HL-60 (cell line): ENCODE data around the gene SHB.

Experiments
- DNase-seq, 2 experiments: peaks; one replicate each; pipeline ENCODE4 v3.0.0-alpha.2; 2010 to 2020; ENCODE audit warnings: low read depth in 1 of 2, low spot score in 1 of 2
- H3K27ac ChIP-seq: fragments of 250-450 bp; sonication (Bioruptor Pico); replicated peaks from 2 replicates; pipeline ENCODE4 v1.5.1; 2020; ENCODE audit warnings: mild to moderate bottlenecking, moderate library complexity
- H3K27me3 ChIP-seq: fragments of 250-450 bp; sonication (Bioruptor Pico); 2 replicates; pipeline ENCODE4 v1.5.1; 2021; ENCODE audit warnings: mild to moderate bottlenecking, moderate library complexity; ENCODE audit not compliant: insufficient read depth, poor library complexity, severe bottlenecking
- H3K4me3 ChIP-seq: replicated peaks from 2 replicates; pipeline ENCODE4 v1.5.1; 2011; ENCODE audit warnings: mild to moderate bottlenecking, control low read depth, low read length; ENCODE audit not compliant: insufficient read depth
- GABPA ChIP-seq: IDR thresholded peaks from 2 replicates; pipeline ENCODE4 v1.6.1; 2012; ENCODE audit warnings: low read depth
- POLR2AphosphoS5 ChIP-seq: IDR thresholded peaks from 2 replicates; pipeline ENCODE4 v1.6.1; 2012; ENCODE audit warnings: low read depth
- SPI1 ChIP-seq: IDR thresholded peaks from 2 replicates; pipeline ENCODE4 v1.6.1; 2012; ENCODE audit warnings: low read depth, mild to moderate bottlenecking, borderline replicate concordance
- TF ChIP-seq, protein P1 (sequence below): IDR thresholded peaks from one replicate; pipeline ENCODE4 v1.5.1; 2011; ENCODE audit warnings: low read length, control low read depth, inconsistent platforms; ENCODE audit not compliant: insufficient read depth
- TF ChIP-seq, protein P2 (sequence below): IDR thresholded peaks from 2 replicates; pipeline ENCODE4 v1.6.1; 2012; ENCODE audit warnings: low read depth; ENCODE audit not compliant: insufficient replicate concordance

The SHB gene

DNA sequence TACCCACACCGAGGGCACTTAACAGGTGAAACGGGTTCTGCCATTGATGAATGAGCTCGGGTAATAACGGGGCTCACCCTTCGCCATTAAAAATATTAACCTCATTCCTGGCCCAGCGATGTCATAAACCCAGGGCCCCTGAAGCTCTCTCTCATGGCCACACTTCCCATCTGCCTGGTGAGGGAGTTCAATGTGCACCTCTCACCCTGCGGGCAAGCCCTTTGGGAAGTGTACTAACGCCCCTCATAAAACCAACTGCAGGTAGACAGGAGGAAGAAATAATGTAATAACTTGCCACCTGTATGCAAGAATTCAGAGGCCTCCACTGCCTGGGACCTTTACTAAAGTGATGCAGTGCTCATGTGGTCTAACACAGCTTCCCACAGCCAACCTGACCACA is 35.1 kb downstream of the SHB start:
- TF ChIP-seq, protein P1, sequence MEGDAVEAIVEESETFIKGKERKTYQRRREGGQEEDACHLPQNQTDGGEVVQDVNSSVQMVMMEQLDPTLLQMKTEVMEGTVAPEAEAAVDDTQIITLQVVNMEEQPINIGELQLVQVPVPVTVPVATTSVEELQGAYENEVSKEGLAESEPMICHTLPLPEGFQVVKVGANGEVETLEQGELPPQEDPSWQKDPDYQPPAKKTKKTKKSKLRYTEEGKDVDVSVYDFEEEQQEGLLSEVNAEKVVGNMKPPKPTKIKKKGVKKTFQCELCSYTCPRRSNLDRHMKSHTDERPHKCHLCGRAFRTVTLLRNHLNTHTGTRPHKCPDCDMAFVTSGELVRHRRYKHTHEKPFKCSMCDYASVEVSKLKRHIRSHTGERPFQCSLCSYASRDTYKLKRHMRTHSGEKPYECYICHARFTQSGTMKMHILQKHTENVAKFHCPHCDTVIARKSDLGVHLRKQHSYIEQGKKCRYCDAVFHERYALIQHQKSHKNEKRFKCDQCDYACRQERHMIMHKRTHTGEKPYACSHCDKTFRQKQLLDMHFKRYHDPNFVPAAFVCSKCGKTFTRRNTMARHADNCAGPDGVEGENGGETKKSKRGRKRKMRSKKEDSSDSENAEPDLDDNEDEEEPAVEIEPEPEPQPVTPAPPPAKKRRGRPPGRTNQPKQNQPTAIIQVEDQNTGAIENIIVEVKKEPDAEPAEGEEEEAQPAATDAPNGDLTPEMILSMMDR, result no peak
- no peak for TF ChIP-seq SPI1
- TF ChIP-seq, protein P2, sequence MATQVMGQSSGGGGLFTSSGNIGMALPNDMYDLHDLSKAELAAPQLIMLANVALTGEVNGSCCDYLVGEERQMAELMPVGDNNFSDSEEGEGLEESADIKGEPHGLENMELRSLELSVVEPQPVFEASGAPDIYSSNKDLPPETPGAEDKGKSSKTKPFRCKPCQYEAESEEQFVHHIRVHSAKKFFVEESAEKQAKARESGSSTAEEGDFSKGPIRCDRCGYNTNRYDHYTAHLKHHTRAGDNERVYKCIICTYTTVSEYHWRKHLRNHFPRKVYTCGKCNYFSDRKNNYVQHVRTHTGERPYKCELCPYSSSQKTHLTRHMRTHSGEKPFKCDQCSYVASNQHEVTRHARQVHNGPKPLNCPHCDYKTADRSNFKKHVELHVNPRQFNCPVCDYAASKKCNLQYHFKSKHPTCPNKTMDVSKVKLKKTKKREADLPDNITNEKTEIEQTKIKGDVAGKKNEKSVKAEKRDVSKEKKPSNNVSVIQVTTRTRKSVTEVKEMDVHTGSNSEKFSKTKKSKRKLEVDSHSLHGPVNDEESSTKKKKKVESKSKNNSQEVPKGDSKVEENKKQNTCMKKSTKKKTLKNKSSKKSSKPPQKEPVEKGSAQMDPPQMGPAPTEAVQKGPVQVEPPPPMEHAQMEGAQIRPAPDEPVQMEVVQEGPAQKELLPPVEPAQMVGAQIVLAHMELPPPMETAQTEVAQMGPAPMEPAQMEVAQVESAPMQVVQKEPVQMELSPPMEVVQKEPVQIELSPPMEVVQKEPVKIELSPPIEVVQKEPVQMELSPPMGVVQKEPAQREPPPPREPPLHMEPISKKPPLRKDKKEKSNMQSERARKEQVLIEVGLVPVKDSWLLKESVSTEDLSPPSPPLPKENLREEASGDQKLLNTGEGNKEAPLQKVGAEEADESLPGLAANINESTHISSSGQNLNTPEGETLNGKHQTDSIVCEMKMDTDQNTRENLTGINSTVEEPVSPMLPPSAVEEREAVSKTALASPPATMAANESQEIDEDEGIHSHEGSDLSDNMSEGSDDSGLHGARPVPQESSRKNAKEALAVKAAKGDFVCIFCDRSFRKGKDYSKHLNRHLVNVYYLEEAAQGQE, result no peak
- TF ChIP-seq POLR2AphosphoS5, result no peak
- no peak for TF ChIP-seq GABPA
- no peak overlapping the region for H3K27ac ChIP-seq
- no peak for DNase-seq
- no peaks in the 10 kb centered on the region for H3K27me3 ChIP-seq
- H3K4me3 ChIP-seq, result no peak overlapping the region

DNA sequence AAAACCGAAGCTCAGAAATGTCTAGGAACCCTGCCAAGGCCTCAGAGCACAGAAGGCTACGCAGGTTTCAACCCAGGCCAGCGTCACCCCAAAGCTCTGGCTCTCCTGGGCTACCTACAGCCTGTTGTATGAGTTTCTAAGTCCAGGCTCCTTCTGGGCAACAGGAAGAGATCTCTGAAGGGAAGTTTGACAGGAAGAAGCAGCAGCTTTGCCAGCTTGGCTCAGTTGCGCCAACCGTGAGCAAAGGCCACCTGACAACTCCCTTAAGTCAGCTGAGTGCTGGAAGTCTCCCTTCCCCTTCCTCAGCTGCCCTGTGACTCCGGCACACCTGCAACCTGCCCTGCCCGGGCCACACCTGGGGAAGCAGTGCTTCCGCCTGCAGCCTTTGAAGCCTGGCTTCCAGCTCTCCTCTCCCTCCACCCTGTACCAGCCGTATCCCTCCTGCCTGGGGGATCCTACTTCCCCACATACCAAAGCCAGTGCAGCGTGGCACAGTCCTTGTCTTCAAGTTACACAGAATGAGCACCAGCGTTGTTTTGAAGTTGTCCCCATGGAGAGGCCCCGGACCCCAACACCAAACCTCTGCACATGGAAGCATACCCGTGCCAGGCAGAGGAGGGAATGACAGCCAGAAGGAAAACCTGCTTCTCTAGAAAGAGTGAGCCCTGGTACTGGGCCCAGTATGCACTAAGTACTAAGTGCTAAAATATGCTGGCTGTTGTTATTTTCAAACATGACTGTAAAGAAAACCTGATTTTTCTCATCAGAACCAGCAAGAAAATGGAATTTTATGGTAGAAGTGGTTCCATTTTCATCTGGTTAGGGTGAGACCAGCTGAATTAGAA is 36.5 kb downstream of the SHB start:
- no peak for DNase-seq
- no peak for TF ChIP-seq POLR2AphosphoS5
- TF ChIP-seq, protein P2, result no peak
- TF ChIP-seq GABPA, result no peak
- no peak for TF ChIP-seq SPI1
- TF ChIP-seq, protein P1, result no peak

DNA sequence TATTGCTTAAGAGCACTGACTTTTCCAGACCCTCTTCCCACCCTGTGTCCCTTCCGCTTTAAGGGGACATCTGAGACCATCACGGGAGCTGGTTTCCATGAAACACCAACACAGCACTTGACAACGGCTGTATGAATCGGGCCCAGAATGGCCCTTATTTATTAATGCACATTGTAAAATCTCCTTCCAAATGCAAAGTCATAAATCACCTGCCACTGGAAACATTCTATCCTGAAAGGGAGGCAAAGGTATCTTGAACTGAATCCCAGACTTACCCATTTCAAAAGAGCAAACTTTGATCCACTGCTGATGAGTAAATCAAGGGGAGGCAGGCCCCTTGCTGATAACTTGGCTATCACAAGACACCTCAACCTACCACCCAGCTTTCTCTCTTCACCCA is 37.4 kb downstream of the SHB start:
- Histone ChIP-seq H3K4me3 (no peak overlapping the region), H3K27ac (no peak overlapping the region), H3K27me3 (no peaks in the 10 kb centered on the region)
- no peak for DNase-seq
- TF ChIP-seq, protein P1, result no peak
- TF ChIP-seq POLR2AphosphoS5, result no peak
- TF ChIP-seq SPI1, result no peak
- TF ChIP-seq, protein P2, result no peak
- no peak for TF ChIP-seq GABPA

More for the DNA sequence above, 36.5 kb downstream of the SHB start:
- H3K4me3 ChIP-seq, result no peak overlapping the region
- no peak overlapping the region for H3K27ac ChIP-seq
- no peaks in the 10 kb centered on the region for H3K27me3 ChIP-seq
